HEK293 (cell line): ENCODE measurements around the gene OPHN1.

Experiments
- BCL11A ChIP-seq: fragments of 450-650 bp; formaldehyde crosslinking; IDR thresholded peaks from 2 replicates; pipeline ENCODE4 v1.5.1; 2016; ENCODE audit warnings: low read depth, missing biosample characterization, missing genetic modification characterization
- CTCF ChIP-seq: fragments of 450-650 bp; formaldehyde crosslinking; IDR thresholded peaks from 2 replicates; pipeline ENCODE4 v1.5.1; 2016; ENCODE audit warnings: missing biosample characterization, missing genetic modification characterization
- TCF7L2 ChIP-seq: IDR thresholded peaks from 2 replicates; pipeline ENCODE4 v1.6.1; 2011; ENCODE audit warnings: low read depth, mild to moderate bottlenecking, inconsistent platforms, low read length, moderate library complexity, borderline replicate concordance
- YY1 ChIP-seq: fragments of 450-650 bp; formaldehyde crosslinking; IDR thresholded peaks from 2 replicates; pipeline ENCODE4 v1.5.1; 2018; ENCODE audit warnings: missing biosample characterization, missing genetic modification characterization
- ZBTB49 ChIP-seq: fragments of 450-650 bp; formaldehyde crosslinking; IDR thresholded peaks from 2 replicates; pipeline ENCODE4 v1.5.1; 2016; ENCODE audit warnings: missing biosample characterization, missing genetic modification characterization, low read depth
- ZNF114 ChIP-seq: fragments of 450-650 bp; formaldehyde crosslinking; IDR thresholded peaks from 2 replicates; pipeline ENCODE4 v1.5.0; 2017; ENCODE audit warnings: missing biosample characterization, missing genetic modification characterization
- ZNF48 ChIP-seq: fragments of 450-650 bp; formaldehyde crosslinking; IDR thresholded peaks from 2 replicates; pipeline ENCODE4 v1.5.1; 2016; ENCODE audit warnings: missing biosample characterization, missing genetic modification characterization

- TF ChIP-seq ZBTB49 (tag by site-specific recombination) (no peak), CTCF (tag by site-specific recombination) (no peak), ZNF48 (tag by site-specific recombination) (no peak), YY1 (no peak), BCL11A (no peak), TCF7L2 (no peak), ZNF114 (no peak)
Observed at GRCh38 chrX:68199062-68199848, 234.0 kb downstream of the OPHN1 start.
